BE2C (cell line): ENCODE measurements around the gene ACBD6.

Source experiments
- DNase-seq: peaks from one replicate; pipeline ENCODE4 v3.0.0-alpha.2; 2020
- H3K27me3 ChIP-seq: fragments of 250-450 bp; sonication (Bioruptor Pico); 2 replicates; pipeline ENCODE4 v1.5.1; 2020; ENCODE audit warnings: mild to moderate bottlenecking
- H3K36me3 ChIP-seq: fragments of 250-450 bp; sonication (Bioruptor Pico); 2 replicates; pipeline ENCODE4 v1.5.1; 2020; ENCODE audit warnings: mild to moderate bottlenecking
- H3K4me1 ChIP-seq: fragments of 250-450 bp; sonication (Bioruptor Pico); 2 replicates; pipeline ENCODE4 v1.5.1; 2020
- H3K4me3 ChIP-seq: 2 replicates; pipeline ENCODE4 v1.5.1; 2011; ENCODE audit warnings: low read depth, low read length
- H3K9me3 ChIP-seq: fragments of 250-450 bp; sonication (Bioruptor Pico); 2 replicates; pipeline ENCODE4 v1.5.1; 2020
- TF ChIP-seq, protein P1 (sequence below): IDR thresholded peaks from 2 replicates; pipeline ENCODE4 v1.5.1; 2012; ENCODE audit warnings: mild to moderate bottlenecking, low read depth, low read length

The ACBD6 gene

DNA sequence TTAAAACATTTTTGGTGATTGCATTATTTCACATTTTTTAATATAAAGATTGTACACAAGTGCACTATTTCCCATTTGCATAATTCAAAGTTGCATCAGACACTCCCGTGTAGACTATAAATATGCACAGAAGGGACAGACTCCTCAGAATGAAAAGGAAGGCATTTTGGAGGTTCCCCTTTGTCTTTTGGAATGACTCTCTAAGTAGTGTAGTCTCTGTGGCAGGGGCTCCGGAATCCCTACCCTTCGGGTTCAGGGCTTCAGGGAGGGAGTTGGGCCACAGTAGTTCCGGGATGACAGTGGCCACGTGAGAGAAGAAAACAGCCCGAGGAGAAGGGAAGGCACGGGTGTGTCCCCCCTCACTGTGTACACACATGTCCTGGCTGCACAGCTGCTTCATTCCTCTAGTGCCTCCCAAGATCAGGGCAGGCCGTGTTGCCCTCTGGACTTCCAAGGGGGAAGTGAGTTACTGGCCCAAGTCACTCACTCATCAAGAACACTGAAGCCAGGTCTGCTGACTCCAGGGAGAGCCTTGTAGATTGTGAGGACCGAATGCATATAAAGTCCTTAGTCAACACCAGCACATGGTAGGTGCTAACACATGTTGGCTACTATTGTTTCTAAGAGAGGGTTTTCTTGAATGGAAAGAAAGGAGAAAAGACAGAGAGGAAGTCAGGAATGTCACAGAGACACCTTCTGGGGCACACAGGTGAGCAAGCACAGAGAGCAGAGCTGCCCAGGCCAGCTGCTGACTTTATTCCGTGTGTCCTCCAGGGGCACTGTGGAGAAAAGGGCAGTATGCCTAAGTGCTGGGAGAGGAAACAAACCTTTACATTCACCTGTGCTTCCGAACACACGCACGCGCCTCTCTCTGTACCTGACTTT, 232.5 kb downstream of the ACBD6 start:
- no peaks in the 10 kb centered on the region for H3K27me3 ChIP-seq
- H3K9me3 ChIP-seq = no peaks in the 10 kb centered on the region
- H3K36me3 ChIP-seq = no peaks in the 10 kb centered on the region; the same call in 1 of the 2 replicates
- DNase-seq = peak; percentile 29
- H3K4me1 ChIP-seq = no peaks in the 10 kb centered on the region
- H3K4me3 ChIP-seq = no peak overlapping the region
- TF ChIP-seq, protein P1, sequence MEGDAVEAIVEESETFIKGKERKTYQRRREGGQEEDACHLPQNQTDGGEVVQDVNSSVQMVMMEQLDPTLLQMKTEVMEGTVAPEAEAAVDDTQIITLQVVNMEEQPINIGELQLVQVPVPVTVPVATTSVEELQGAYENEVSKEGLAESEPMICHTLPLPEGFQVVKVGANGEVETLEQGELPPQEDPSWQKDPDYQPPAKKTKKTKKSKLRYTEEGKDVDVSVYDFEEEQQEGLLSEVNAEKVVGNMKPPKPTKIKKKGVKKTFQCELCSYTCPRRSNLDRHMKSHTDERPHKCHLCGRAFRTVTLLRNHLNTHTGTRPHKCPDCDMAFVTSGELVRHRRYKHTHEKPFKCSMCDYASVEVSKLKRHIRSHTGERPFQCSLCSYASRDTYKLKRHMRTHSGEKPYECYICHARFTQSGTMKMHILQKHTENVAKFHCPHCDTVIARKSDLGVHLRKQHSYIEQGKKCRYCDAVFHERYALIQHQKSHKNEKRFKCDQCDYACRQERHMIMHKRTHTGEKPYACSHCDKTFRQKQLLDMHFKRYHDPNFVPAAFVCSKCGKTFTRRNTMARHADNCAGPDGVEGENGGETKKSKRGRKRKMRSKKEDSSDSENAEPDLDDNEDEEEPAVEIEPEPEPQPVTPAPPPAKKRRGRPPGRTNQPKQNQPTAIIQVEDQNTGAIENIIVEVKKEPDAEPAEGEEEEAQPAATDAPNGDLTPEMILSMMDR = peak; percentile 58

DNA sequence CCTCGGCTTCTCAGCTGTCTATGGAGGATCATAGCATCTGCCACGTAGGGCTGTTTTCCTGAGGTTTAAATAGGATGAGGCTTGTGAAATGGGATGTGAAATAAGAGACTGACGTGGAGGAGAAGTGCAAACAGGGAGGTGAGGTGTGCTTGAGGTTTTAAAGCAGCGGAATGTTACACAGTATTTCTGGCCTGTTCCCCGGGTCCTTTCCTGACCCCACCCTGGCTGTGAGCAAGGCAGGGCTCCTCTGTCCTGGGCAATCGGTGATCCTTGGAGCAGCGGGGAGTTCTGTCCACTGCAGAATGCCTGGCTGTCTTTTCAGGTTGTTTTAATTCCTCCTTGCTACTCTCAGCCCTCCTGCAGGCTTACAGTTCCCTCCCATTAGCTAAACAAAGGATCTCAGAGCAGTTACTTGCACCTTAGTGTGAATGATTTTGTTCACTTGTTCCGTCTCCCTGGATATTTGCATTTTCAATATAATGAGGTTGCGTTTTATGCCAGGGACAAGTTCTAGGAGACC, 233.8 kb downstream of the ACBD6 start:
- Histone ChIP-seq H3K36me3 (no peaks in the 10 kb centered on the region), H3K4me1 (no peaks in the 10 kb centered on the region), H3K9me3 (no peaks in the 10 kb centered on the region), H3K4me3 (no peak overlapping the region), H3K27me3 (no peaks in the 10 kb centered on the region)
- DNase-seq = no peak
- TF ChIP-seq, protein P1 = no peak

DNA sequence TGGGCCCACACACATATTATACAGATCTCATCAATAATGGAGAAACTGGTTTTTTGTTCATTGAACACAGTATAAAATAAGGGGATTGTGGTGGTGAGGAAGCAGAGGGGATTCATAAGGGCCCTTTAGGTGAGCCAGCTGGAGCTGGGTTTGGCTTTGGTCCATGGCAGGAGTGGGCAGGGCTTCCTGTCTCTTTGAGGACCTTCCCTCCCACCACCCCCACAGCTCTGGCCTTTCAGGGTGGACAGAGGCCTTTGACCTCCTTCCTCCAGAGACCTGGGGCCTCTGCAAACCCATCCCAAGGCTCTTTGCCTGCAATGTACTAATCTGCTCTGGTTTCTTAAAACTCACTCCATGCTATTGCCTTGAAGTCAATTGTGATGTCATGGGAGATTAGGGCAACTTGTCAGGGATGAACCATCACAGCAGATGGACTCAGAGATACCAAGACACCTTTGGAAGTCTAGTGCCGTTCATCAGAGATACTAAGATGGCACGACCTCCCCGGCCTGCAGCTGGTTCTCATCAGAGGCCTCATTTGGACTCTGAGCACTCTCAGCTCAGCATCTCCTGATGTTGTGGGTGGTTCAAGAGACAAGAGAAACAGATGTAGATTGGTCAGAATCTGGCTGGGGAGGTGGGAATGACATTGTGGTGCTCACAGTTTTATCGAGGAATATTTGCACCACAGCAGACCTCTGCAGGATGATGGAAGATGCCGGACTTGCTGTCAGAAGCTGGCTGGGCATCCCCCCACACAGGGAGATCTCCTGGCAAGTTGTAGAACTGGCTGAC, 234.4 kb downstream of the ACBD6 start:
- no peaks in the 10 kb centered on the region for H3K27me3 ChIP-seq
- DNase-seq = no peak
- peaks cover 3% of the 10 kb centered on the region; the same call in 1 of the 2 replicates for H3K4me1 ChIP-seq
- no peaks in the 10 kb centered on the region for H3K36me3 ChIP-seq
- TF ChIP-seq, protein P1 = no peak
- no peak overlapping the region for H3K4me3 ChIP-seq
- H3K9me3 ChIP-seq = no peaks in the 10 kb centered on the region

DNA sequence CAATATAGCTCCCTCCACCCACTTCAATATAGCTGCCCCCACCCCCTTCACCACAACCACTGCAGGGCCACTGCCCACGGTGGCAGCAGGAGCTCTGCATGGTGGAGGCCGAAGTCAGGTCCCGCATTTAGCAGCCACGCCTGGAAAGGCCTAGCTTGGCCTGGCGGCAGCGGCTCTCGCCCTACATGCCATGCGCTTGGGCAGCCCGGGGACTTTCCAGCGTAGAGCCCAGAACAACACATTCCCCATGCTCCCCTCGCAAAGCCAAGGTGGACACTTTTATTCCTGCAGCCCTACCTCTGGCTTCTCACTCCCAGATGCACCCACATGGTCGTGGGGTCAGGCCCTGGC, 235.2 kb downstream of the ACBD6 start:
- H3K9me3 ChIP-seq = no peaks in the 10 kb centered on the region
- H3K27me3 ChIP-seq = no peaks in the 10 kb centered on the region
- DNase-seq = no peak
- no peaks in the 10 kb centered on the region for H3K36me3 ChIP-seq
- TF ChIP-seq, protein P1 = no peak
- H3K4me3 ChIP-seq = no peak overlapping the region
- peaks cover 6% of the 10 kb centered on the region for H3K4me1 ChIP-seq

DNA sequence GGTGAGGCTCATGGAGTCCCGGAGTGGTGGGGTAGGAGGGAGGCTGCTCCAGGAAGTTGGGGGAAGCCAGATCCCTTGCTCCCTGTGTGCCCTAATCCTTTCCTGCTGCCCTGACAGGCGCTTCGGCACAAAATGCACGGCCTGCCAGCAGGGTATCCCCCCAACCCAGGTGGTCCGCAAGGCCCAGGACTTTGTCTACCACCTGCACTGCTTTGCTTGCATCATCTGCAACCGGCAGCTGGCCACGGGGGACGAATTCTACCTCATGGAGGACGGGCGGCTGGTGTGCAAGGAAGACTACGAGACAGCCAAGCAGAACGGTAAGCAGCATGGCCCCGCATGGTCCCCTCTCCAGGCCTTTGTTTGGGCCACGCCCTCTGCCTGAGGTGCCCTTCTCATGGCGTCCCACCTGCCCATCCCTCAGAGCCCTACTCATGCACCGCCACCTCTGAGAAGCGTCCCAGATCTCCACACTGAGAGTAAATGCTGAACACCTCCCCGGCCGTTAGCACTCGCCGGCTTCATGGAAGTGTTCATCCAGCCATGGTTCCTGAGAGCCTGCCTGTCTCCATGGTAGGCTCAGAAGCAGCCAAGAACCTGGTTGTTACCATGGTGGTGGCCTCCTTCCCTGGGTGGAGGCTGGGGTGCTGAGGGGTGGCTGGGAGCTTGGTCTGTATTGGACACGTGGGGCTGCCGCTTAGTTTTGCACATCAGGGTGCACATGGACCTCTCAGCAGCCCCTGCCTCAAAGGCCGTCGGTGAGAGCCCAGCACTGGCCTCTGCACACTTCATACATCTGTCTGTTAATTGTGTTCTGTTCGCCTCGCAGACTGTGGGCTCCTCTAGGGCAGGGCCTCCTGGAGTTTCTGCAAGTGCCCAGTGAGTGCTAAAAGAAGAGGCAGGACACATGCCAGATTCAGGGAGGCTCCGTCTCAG, 235.8 kb downstream of the ACBD6 start:
- Histone ChIP-seq H3K4me1 (peaks cover 6% of the 10 kb centered on the region), H3K9me3 (no peaks in the 10 kb centered on the region), H3K4me3 (no peak overlapping the region), H3K36me3 (no peaks in the 10 kb centered on the region), H3K27me3 (no peaks in the 10 kb centered on the region)
- TF ChIP-seq, protein P1 = no peak
- DNase-seq = no peak
